NCI-H345 (cell line): ENCODE measurements around the gene PIMREG.

Experiments used
- DNase-seq: peaks from one replicate; lab custom pipeline; 2025; lab: John Stamatoyannopoulos, UW

Gene PIMREG

DNA sequence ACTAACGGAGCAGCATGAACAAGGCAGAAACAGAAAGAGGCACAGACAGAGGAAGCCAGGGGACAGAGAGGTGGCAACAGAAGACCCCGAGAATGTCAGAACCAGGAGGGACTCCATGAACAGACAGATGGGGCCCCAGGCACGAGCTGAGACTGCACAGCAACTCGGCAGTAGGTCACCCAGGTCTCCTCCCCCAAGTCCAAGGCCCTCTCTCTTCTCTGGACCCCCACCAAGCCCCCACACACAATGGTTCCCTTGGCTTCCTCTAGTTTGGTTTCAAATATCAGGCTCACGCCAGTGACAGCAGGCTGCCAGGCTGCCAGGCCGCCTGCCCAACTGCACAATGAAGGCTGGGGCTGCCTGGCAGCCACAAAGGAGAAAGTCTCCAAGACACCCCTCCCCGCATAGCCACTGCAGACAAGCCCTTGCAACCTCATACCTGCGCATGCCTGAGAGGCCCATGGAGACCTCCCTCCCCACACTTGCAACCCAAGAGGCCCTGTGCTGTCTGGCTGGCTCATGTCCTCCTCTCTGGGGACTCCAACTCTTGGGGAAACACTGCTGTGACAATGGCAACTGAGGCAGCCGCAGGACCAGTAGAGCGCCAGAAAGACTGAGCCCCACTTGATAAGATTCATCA is 54.8 kb downstream of the PIMREG start:
- no peak for DNase-seq
